ENCODE results near the gene ENTR1.

Gene ENTR1

GRCh38 chr9:136373300-136374182, 36.9 kb downstream of the ENTR1 start, which contains the start of gene CARD9:
CARD9 (minus strand) TSS chr9:136373669; CDS start chr9:136372078, 1,591 bp downstream.
- DNase-seq = peak in 1 of 2 experiments; percentile 10

- peak; percentile 67 to 79 for DNase-seq
These were observed 37.7 kb downstream of the ENTR1 start for GRCh38 chr9:136372561-136373299.

DNA sequence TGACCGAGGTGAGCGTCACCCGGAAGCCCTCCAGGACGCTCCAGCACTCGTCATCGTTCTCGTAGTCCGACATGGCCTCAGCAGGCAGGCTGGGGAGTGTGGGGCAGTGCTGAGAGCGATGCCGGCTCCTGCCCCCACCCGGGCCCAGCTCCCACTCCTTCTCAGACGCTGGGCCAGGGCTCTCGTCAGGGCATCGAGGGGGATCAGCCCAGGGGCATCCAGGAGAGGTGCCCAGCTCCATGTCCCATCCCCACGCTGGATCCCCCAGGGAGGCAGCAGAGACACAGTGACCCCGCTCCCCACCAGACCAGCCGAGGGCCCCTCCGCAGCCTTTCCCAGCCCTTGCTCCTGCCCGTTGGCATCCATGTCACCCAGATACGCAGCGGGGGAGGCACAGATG, 38.4 kb downstream of the ENTR1 start:
- no peak for DNase-seq

- no peak for DNase-seq
These were observed 38.9 kb downstream of the ENTR1 start for GRCh38 chr9:136371533-136371880.

GRCh38 chr9:136370687-136371532, 39.5 kb downstream of the ENTR1 start:
- DNase-seq = no peak

DNA sequence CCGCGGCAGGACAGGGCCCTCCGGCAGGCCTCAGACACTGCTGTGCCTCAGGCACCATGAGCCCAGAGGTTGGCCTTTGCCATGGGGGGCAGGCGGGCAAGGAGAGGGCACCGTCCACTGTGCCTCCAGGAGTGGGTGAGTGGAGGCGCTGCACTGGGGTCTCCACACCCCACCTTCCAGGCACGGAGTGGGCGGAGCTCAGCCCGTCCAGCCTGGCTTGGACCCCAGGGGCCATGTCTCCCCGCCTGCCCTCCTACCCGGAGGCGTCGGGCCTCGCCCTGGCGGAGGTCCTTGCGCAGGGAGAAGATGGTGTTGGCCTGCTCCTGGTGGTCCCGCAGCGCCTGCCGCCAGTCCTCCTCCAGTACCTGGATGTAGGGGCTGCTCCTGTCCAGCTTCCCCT, 40.4 kb downstream of the ENTR1 start:
- DNase-seq = no peak

GRCh38 chr9:136368190-136368589, 42.2 kb downstream of the ENTR1 start:
- no peak for DNase-seq

GRCh38 chr9:136367296-136368145, 42.9 kb downstream of the ENTR1 start:
- peak; percentile 62 to 80 for DNase-seq

DNA sequence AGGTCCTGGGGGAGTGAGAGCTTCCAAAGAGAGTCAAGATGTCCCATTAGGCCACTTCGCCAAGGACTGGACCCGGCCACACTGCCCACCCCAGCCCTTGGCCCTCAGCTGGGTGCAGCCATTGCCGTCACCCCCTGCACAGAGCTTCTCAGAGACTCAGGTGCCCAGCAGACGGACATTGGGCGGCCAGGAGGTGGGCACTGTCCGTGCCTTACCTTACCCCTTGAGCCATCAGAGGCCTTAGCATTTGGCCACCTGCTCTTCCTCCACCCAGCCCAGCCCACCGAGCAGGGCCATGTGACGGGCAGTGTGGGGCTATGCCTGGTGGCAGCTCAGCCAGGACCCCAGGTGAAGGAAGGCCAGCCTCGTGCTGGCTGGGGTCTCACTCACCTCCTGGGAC, 43.6 kb downstream of the ENTR1 start:
- DNase-seq = no peak

DNA sequence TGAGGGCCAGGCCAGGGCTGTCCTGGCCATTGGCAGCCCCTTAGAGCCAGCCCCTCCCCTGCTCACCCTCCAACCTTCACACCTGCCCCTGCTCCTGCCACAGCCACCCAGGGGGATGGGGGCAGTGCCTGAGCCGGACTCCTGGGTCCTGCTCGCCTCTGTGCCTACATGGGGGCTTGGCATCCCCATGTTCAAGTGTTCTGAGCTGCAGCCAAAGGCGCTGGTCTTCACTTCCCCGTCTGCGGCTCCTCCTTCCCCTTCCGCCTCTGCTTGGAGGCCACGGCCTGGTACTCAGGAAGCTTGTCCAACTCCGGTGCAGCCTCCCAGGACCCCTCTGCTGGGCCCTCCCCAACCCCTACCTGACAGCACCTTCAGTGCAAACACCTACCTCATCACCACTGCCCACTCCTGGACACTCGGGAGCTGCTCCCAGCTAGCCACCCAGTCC, 44.6 kb downstream of the ENTR1 start:
- no peak for DNase-seq

GRCh38 chr9:136364942-136365774, 45.3 kb downstream of the ENTR1 start:
- peak in 1 of 2 experiments; percentile 28 for DNase-seq

DNA sequence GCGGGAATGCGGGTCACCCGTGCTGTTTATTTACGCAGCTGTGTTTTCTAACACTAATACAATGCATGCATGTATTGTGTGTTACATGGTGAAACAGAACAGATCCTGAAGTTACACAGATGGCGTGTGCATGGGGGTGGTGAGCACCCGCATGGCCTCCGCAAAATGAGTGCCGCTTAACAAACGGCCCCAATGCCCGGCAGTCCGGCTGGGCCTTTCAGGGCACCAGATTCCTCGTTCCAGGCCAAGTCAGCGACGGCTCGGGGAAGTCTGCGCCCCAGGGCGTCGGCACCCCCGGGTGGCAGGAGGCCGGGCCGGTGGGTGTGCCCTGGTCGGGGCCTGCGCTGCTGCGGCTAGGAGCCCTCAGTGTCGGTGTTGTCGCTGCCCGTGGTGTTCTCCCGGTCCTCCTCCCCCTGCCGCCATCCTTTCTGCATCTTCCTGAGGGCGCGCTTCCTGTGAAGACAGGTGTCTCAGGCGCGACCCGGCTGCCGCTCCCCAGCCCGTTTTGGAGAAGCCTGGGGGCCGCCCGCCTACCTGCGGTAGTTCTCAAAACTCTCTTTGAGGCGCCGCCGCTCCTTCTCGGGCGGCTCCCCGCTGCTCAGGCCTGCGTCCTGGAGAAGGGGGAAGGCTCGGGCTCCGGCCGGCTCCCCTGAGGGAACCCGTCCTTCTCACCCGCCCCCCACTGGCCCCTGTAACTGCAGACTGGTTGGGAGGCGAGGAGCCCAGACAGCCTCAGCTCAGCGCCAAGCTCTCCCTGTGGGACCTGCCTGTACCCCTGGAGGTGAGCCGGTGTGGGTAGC, 46.3 kb downstream of the ENTR1 start:
- DNase-seq = no peak

DNA sequence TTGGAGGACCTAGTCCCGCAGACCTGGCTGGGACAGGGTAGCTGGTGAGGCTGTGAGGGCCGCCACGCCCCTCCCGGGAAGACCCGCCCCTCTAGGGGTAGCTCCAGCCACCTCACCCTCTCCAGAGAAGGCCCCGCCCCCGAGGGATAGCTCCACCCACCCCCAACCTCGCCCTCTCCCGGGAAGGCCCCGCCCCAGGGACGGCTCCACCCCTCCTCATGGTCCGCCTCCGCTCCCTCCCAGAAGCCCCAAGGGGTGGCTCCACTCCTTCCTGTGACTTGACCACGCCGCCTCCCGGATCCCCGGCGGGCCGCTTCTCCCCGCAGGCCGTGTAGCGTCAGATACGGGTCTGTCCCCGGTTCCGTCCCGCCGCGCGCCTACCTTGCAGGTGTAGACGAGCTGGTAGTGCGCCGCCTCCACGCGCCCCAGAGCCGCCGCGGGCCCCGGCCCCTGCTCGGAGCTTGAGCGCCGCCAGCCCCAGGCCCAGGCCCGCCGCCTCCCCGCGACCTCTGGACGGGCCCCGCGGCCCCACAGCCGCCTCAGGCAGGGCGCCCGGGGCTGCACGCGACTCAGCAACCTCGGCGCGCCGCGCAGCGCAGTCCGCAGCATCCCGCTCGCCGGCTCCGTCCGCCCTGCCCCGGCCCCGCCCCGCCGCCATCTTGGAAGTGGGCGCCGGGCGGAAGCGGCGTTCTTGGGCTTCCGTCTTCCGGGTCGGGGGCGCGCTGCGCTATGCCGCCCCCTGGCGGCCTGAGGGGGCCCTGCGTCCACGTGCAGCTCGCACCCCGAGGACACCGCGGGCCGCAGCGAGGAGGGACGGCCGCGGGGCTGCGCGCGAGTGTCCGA, 47.1 kb downstream of the ENTR1 start, which contains the start of gene DNLZ:
Gene DNLZ, minus strand, starts transcription at position 639 of the 843 bp plus-strand sequence. Its CDS starts 30 bp downstream, at position 609.
- peak; percentile 80 to 88 for DNase-seq

DNA sequence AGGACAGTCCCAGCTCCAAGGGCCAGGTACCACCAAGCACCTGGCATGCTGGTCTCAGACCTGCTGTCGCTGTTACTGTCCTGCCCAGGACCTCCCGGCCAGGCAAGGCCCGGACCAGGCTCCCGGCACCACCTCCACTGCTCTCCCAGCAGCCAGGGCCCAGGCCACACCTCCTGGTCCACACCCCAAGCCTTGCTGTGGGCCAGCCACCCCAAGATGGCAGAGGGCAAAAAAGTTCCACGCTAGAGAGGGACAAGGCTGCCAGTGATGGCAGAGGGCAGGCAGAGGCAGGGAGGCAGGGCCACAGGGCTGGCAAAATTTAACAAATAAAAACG, 48.0 kb downstream of the ENTR1 start:
- DNase-seq = no peak

DNA sequence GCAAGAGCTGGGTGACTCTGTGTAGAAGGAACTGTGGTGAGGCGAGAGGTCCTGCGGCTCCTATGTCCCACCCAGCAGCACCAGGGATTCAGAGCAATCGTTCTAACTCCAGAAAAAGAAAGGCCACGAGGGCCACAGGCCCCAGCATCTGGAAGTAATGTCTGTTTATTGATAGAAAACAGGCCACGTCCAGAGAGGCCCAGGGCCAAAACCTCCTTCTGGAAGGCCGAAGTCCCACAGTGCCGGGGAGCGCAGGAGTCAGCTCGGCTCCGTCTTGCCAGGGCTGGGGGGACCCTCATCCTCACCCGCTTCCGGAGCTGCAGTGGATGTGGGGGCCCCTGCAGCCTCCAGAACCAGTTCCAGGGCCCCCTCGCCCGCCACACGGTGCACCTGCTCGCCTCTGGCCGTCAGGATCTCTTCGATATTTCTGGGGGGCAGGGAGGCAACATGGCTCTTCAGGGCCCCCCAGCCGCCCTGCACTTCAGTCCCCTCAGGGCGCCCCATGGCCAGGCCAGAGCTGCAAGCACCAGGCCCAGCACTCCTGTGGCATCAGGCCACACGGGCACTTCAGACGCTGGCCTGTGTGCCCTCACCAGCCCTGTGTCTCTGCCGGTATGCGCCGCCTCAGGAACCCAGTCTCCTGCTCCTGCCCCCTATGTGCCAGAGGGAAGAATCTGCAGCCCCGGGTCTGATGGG, 48.5 kb downstream of the ENTR1 start:
- DNase-seq = no peak

GRCh38 chr9:136361047-136361753, 49.2 kb downstream of the ENTR1 start:
- DNase-seq = no peak

GRCh38 chr9:136359774-136360718, 50.4 kb downstream of the ENTR1 start:
- no peak for DNase-seq
